Naive B cell (primary cell): Measurements from ENCODE around the gene ANTKMT. TPM values are rescaled to one million over a fixed set of nuclear protein-coding genes. Genes with fewer than 3 reads are reported as not detected.

Experiments used
- ATAC-seq, 2 donors: fragments of 150-1000 bp; cut with Tn5 transposase; 2 replicates each; pipeline ENCODE4 v1.10.0; 2021; ENCODE audit warnings: low read depth in 2 of 2, mild to moderate bottlenecking in 2 of 2, moderate library complexity in 2 of 2
- DNase-seq: peaks from one replicate; pipeline ENCODE4 v3.0.0; 2022
- H3K27ac Mint-ChIP-seq, 6 donors: one replicate each; pipeline ENCODE4 v1.8.0; 2020 to 2022; ENCODE audit warnings: mild to moderate bottlenecking in 6 of 6, mixed read lengths in 6 of 6, moderate library complexity in 5 of 6, inconsistent platforms in 2 of 6
- H3K27me3 Mint-ChIP-seq, 3 donors: one replicate each; pipeline ENCODE4 v1.8.0; 2021 to 2022; ENCODE audit warnings: mixed read lengths in 3 of 3, mild to moderate bottlenecking in 1 of 3
- H3K36me3 Mint-ChIP-seq, 2 donors: one replicate each; pipeline ENCODE4 v1.8.0; 2020 to 2022; ENCODE audit warnings: mixed read lengths in 2 of 2, inconsistent platforms in 1 of 2, mild to moderate bottlenecking in 1 of 2
- H3K4me1 Mint-ChIP-seq, 3 donors: one replicate each; pipeline ENCODE4 v1.8.0; 2020 to 2022; ENCODE audit warnings: mixed read lengths in 3 of 3, inconsistent platforms in 1 of 3, mild to moderate bottlenecking in 1 of 3, moderate library complexity in 1 of 3
- H3K4me3 Mint-ChIP-seq, 8 donors: one replicate each; pipeline ENCODE4 v1.8.0; 2020 to 2022; ENCODE audit warnings: mild to moderate bottlenecking in 8 of 8, mixed read lengths in 8 of 8, moderate library complexity in 8 of 8, inconsistent platforms in 2 of 8
- H3K9me3 Mint-ChIP-seq, 7 donors: one replicate each; pipeline ENCODE4 v1.8.0; 2020 to 2022; ENCODE audit warnings: mixed read lengths in 7 of 7, mild to moderate bottlenecking in 5 of 7, inconsistent platforms in 2 of 7, moderate library complexity in 1 of 7
- polyA plus RNA-seq, 6 donors: library from polyadenylated mRNA; unstranded; fragments of 300-500 nt; fragmentation: Illumina TruSeq; gene quantifications; one replicate each; pipeline ENCODE4 v1.2.3, GENCODE V29; 2021; ENCODE audit warnings: low read depth in 6 of 6

Gene ANTKMT
- polyA plus RNA-seq, 6 donors from 2014 or later: 21.5 to 62.0 (median 38.0) TPM

GRCh38 chr16:716768-717325 lies 4.1 kb upstream of the ANTKMT start:
- H3K36me3 Mint-ChIP-seq: no peaks in the 10 kb centered on the region
- no peak for DNase-seq
- no peaks in the 10 kb centered on the region for H3K9me3 Mint-ChIP-seq
- H3K27me3 Mint-ChIP-seq: peaks cover 0 to 20% (median 7%) of the 10 kb centered on the region in 3 donors
- H3K4me3 Mint-ChIP-seq: peak overlapping the region in 2 of 8 donors; percentile 68 to 71
- no peak overlapping the region for H3K27ac Mint-ChIP-seq
- ATAC-seq: no peak
- H3K4me1 Mint-ChIP-seq: peaks cover 10 to 24% (median 17%) of the 10 kb centered on the region in 3 donors

DNA sequence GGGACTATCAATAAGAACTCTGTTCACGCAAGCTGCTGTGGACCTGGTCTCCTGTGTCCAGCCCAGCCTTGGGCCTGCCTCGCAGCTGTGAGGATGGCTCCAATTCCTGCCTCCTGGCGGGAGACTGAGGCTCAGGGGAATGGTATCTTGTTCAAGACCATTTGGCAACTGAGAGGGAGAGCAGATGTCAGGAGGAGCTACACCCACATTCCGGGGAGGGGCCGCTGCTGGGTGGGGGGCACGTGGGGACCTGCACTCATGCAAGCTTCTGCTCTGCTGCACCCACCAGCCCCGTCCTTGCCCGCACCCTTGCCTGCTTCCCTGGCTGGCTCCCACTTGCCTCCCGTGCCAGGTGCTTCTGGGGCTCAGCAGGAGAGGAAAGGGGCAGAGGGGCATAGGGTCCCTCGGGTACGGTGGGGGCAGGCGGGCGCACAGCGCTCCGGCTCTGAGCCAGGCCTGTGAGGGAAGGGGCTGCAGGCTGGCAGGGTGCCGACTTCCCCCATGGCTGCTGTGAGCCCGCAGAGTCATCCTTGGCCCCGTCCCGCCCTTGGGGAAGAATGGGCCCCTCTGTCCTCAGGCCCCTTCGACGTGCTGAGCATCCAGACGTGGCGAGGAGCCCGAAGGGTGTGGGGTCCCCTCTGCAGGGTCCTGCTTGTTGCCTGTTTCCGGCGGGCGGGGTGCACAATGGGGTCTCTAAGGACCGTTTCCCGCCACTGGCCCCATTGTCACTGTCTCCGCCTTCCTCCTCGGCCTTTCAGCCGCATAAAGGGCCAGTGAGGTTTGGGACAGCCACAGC lies 3.3 kb upstream of the ANTKMT start:
- Mint-ChIP-seq H3K27ac (no peak overlapping the region), H3K27me3 (peaks cover 0 to 18% (median 6%) of the 10 kb centered on the region in 3 donors), H3K36me3 (no peaks in the 10 kb centered on the region), H3K9me3 (no peaks in the 10 kb centered on the region), H3K4me3 (no peak overlapping the region), H3K4me1 (peaks cover 10 to 24% (median 15%) of the 10 kb centered on the region in 3 donors)
- DNase-seq: no peak
- no peak for ATAC-seq

- Mint-ChIP-seq H3K9me3 (no peaks in the 10 kb centered on the region), H3K4me3 (peak overlapping the region in 3 of 8 donors; percentile 6 to 90 (median 12)), H3K4me1 (peaks cover 12 to 24% (median 14%) of the 10 kb centered on the region in 3 donors), H3K27ac (no peak overlapping the region), H3K27me3 (peaks cover 0 to 15% (median 3%) of the 10 kb centered on the region in 3 donors), H3K36me3 (no peaks in the 10 kb centered on the region)
- no peak for ATAC-seq
- no peak for DNase-seq
Observed at GRCh38 chr16:718389-718788, 2.6 kb upstream of the ANTKMT start.

DNA sequence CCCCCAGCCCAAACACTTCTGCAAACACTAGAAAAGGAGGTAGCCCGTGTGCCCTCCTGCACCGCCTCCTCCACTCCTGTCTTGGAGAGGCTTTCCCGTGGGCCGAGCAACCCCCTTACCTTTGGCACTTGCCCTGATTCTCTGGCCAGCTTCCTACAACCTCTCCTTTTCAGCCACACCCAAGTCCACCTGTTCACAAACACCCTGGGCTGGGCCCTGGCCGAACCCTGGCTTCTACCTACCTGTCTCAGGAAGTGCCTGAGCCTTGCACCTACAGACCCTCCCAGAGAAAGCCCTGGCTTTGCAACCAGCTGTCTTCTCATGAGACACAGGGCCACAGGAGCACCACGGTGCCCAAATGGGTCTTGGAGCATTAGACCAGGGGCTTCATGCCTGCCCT lies 2.0 kb upstream of the ANTKMT start:
- Mint-ChIP-seq H3K36me3 (no peaks in the 10 kb centered on the region), H3K27me3 (peaks cover 0 to 13% (median 2%) of the 10 kb centered on the region in 3 donors), H3K9me3 (no peaks in the 10 kb centered on the region), H3K4me1 (peaks cover 12 to 24% (median 14%) of the 10 kb centered on the region in 3 donors), H3K27ac (peak overlapping the region in 2 of 6 donors; percentile 65 to 87), H3K4me3 (peak overlapping the region in 6 of 8 donors; percentile 16 to 90 (median 38))
- DNase-seq: no peak
- no peak for ATAC-seq

DNA sequence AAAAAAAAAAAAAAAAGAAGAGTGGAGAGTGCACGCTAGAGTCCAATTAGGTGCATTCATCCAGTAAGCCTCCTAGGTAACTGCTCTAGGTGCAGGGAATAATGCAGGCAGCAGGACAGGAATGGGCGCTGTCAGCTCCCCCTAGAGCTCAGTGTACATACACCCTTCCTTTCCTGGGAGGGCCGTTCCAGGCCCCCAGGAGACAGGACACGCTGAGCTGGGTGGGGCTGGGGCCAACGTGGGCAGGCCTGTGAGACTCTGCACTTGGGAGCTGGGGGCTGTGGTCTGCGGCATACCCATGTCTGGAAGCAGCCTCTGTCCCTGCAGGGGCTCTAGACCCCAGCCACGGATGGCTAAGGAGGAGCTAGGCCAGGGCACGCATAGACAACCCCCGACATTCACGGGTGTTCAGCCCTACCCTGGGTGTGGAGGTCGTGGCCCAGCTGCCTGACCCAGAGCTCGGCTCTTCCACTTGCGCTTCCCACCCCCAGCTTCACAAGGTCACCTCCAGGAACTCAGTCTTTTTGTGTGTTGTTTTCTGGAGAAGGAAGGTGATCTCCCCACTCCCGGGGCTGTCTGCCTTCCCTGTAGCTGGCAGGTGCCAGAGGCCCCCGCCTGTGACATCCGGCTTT lies 1.0 kb upstream of the ANTKMT start:
- peaks cover 0 to 6% (median 0%) of the 10 kb centered on the region in 3 donors for H3K27me3 Mint-ChIP-seq

DNA sequence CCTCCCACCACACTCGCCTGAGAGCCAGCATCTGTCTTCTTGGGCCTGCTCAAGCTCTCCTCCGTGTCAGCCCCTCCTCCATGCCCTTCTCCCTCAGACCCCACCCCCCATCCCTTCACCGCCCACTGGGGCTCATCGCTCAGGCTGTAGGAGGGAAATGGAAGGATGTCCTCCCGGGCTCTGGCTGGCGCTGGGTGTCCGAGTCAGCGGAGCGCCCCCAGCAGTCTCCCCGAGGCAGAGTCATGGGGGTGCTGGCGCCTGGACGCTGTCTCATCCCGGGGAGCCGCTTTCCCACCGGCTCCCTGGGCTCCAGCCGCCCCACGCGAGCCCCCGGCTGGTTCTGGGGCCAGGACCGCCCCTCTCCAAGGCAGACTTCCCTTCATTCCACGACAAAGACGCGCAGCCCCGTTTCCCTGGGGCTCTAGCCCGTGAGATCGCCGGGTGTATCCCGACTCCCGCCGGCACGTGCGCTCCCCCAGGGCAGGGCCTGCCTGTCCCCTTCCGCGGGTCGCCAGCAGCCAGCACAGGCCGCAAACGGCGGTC lies 428 bp upstream of the ANTKMT start:
- H3K27ac Mint-ChIP-seq: peak overlapping the region in 5 of 6 donors; percentile 33 to 92 (median 76)
- ATAC-seq (peak; percentile 6 to 7), DNase-seq (peak; percentile 30)
- H3K4me1 Mint-ChIP-seq: peaks cover 12 to 24% (median 14%) of the 10 kb centered on the region in 3 donors
- H3K9me3 Mint-ChIP-seq: no peaks in the 10 kb centered on the region
- H3K27me3 Mint-ChIP-seq: peaks cover 0 to 6% (median 0%) of the 10 kb centered on the region in 3 donors
- no peaks in the 10 kb centered on the region for H3K36me3 Mint-ChIP-seq
- peak overlapping the region; percentile 78 to 92 (median 88) for H3K4me3 Mint-ChIP-seq

More for the DNA sequence above, 1.0 kb upstream of the ANTKMT start:
- DNase-seq (no peak), ATAC-seq (no peak)
- peaks cover 12 to 24% (median 14%) of the 10 kb centered on the region in 3 donors for H3K4me1 Mint-ChIP-seq
- H3K9me3 Mint-ChIP-seq: no peaks in the 10 kb centered on the region
- peak overlapping the region in 5 of 6 donors; percentile 33 to 92 (median 76) for H3K27ac Mint-ChIP-seq
- no peaks in the 10 kb centered on the region for H3K36me3 Mint-ChIP-seq
- peak overlapping the region; percentile 78 to 92 (median 88) for H3K4me3 Mint-ChIP-seq

- Mint-ChIP-seq H3K36me3 (no peaks in the 10 kb centered on the region), H3K4me3 (peak overlapping the region; percentile 25 to 75 (median 64)), H3K9me3 (no peaks in the 10 kb centered on the region), H3K27ac (peak overlapping the region in 1 of 6 donors; percentile 41), H3K4me1 (peaks cover 12 to 24% (median 14%) of the 10 kb centered on the region in 3 donors), H3K27me3 (no peaks in the 10 kb centered on the region)
- ATAC-seq (no peak), DNase-seq (no peak)
Observed at GRCh38 chr16:721765-722540, 1.0 kb downstream of the ANTKMT start.

DNA sequence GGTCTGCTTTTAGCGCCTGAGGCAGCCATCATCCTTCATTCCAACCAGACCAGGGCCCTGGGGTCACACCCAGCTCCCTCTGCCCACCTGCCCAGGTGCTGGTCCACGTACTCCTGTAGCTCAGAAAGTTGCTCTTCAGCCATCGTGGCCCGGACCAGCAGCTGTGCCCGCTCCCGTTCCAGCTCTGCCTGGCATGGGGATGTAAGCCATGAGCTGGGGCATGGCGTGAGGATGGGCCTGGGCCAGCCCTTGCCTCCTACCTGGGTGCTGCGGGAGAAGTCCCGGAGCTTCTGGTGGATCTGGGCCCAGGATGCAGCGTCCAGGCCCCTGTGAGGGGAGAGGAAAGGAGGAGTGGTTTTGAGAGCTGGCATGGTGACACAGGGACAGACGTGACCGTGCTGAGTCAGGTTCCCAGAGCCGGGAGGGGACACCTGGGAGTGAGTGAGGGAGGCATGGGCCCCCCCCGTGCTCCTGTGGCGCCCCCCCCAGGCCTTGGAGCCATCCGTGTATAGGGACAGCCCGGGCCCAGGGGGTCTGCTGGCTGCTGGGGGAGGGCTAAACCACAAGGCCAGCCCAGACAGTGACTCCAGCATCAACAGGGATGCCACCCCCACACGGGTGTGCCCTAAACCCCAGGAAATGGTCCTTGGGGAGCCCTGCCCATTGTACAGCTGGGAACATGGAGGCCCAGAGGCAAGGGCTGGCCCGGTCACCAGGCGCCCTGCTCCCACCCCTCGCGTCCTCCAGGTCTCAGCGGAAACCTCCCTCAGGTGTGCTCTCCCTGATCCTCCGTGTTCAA lies 2.1 kb downstream of the ANTKMT start:
- Mint-ChIP-seq H3K4me3 (peak overlapping the region in 6 of 8 donors; percentile 6 to 66 (median 53)), H3K36me3 (no peaks in the 10 kb centered on the region), H3K9me3 (no peaks in the 10 kb centered on the region), H3K27me3 (no peaks in the 10 kb centered on the region), H3K4me1 (peaks cover 12 to 24% (median 14%) of the 10 kb centered on the region in 3 donors), H3K27ac (peak overlapping the region in 3 of 6 donors; percentile 13 to 68 (median 53))
- no peak for DNase-seq
- no peak for ATAC-seq

DNA sequence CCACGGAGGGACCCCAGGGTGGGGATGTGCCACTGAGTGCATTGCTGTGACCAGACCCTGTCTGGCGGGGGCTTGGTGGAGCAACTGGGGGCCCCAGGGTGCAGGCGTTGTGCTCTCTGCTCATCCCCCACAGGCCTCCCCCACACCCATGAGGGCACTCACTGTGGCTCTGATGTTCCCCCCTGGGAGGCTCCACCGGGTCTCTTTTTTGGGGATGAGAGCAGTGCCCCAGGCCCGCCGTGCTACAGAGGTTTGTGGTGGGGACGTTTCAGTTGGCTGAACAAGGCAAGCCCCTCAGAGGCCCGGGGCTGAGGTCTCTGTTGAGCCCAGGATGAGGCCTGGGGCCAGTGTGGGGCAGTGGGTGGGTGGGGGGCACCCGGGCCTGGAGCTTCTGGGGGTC lies 2.7 kb downstream of the ANTKMT start:
- no peak overlapping the region for H3K27ac Mint-ChIP-seq
- peak overlapping the region in 2 of 8 donors; percentile 65 for H3K4me3 Mint-ChIP-seq
- H3K9me3 Mint-ChIP-seq: no peaks in the 10 kb centered on the region
- no peaks in the 10 kb centered on the region for H3K36me3 Mint-ChIP-seq
- DNase-seq (no peak), ATAC-seq (no peak)
- peaks cover 11 to 24% (median 14%) of the 10 kb centered on the region in 3 donors for H3K4me1 Mint-ChIP-seq
- H3K27me3 Mint-ChIP-seq: no peaks in the 10 kb centered on the region

DNA sequence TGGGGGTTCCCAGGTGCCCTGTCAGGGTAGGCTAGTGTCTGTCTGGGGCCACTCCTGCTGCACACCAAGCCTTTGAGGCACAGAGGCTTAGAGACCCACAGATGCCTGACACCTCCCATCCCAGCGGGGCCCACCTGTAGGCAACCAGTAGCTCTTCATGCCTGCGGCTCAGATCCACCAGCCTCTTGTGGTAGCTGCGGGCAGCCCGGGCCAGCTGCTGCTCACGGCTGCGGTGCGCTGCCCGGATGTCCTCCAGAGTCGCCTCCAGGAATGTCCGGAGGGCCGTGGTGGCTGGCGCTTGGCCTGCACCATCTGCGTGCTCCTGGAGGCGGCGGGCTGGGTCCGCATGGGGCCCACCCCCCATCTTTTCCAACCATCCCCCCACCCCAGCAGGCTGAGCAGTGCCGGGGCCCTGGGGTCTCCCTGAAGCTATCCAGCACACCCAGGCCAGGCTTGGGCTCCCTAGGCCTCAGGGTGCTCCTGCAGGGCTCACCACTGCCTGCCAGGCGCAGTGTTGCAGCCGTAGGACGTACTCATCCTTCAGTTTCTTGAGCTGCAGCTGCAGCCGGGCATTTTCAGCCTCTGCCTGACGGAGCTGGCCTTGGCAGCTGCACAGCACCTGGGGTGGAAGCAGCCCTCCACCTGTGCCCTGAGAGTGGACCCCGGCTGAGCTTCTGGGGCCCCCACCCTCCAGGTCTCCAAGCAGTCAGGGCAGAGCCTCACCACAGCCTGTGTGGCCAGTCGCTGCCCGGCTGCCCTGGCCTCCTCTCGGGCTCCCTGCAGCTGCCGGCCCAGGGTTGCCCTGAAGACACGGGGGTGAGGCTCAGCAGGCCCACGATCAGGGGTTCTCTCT lies 3.5 kb downstream of the ANTKMT start:
- Mint-ChIP-seq H3K9me3 (no peaks in the 10 kb centered on the region), H3K27ac (peak overlapping the region in 1 of 6 donors; percentile 81), H3K4me3 (peak overlapping the region in 3 of 8 donors; percentile 42 to 65 (median 65)), H3K27me3 (no peaks in the 10 kb centered on the region), H3K4me1 (peaks cover 5 to 17% (median 8%) of the 10 kb centered on the region in 3 donors), H3K36me3 (no peaks in the 10 kb centered on the region)
- DNase-seq (no peak), ATAC-seq (no peak)

DNA sequence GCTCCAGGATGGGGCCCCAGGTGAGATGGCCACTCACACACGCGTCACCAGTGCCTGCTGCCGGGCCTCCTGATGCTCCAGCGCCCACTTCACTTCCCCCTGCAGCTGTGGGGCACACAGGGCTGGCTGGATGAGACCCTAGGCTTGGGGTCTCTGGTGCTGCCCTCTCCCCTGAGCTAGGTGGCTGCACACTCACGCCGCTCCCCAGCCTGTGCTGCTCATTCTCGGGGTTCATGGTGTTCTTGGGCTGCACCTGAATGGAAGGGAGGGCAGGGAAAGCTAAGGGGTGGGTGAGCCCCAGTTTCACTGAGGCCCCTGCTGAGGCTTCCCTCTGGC lies 4.1 kb downstream of the ANTKMT start:
- ATAC-seq (no peak), DNase-seq (no peak)
- Mint-ChIP-seq H3K36me3 (no peaks in the 10 kb centered on the region), H3K27ac (peak overlapping the region in 1 of 6 donors; percentile 81), H3K9me3 (no peaks in the 10 kb centered on the region), H3K27me3 (no peaks in the 10 kb centered on the region), H3K4me1 (peaks cover 5 to 11% (median 5%) of the 10 kb centered on the region in 3 donors), H3K4me3 (peak overlapping the region in 1 of 8 donors; percentile 86)
